CD8-positive, alpha-beta memory T cell (primary cell): ENCODE data around the gene ARID1A. TPM values are rescaled to one million over a fixed set of nuclear protein-coding genes. Genes with fewer than 3 reads are reported as not detected.

Experiments
- CTCF ChIA-PET: fragments of 350-600 bp; sonication (Branson Sonifier 250); formaldehyde crosslinking; loops from one replicate; lab custom pipeline; 2021; ENCODE audit warnings: antibody characterized with exemption; lab: Charles Lee
- POLR2A ChIA-PET: fragments of 350-600 bp; sonication (Branson Sonifier 250); formaldehyde crosslinking; loops from one replicate; lab custom pipeline; 2021; ENCODE audit warnings: antibody characterized with exemption; lab: Charles Lee
- DNase-seq, 5 donors: peaks; one replicate each; pipeline versions ENCODE4 v3.0.0 to v3.0.0-alpha.2; 2020 to 2022; ENCODE audit warnings: mixed read lengths in 1 of 5
- H3K27ac ChIP-seq: one replicate; pipeline ENCODE4 v1.7.0; 2013; ENCODE audit warnings: low read depth, mild to moderate bottlenecking, low read length, moderate library complexity
- H3K27me3 ChIP-seq: 2 replicates; pipeline ENCODE4 v1.7.0; 2013; ENCODE audit warnings: low read length, mild to moderate bottlenecking; ENCODE audit not compliant: insufficient read depth, poor library complexity, severe bottlenecking
- H3K36me3 ChIP-seq: 2 replicates; pipeline ENCODE4 v1.7.0; 2013; ENCODE audit warnings: mild to moderate bottlenecking, low read length, moderate library complexity; ENCODE audit not compliant: insufficient read depth
- H3K4me1 ChIP-seq: 2 replicates; pipeline ENCODE4 v1.7.0; 2013; ENCODE audit warnings: mild to moderate bottlenecking, low read length, moderate library complexity; ENCODE audit not compliant: insufficient read depth
- H3K4me3 ChIP-seq: 2 replicates; pipeline ENCODE4 v1.7.0; 2013; ENCODE audit warnings: mild to moderate bottlenecking, low read length
- H3K9me3 ChIP-seq: 2 replicates; pipeline ENCODE4 v1.7.0; 2013; ENCODE audit warnings: mild to moderate bottlenecking, low read length
- H3K27ac Mint-ChIP-seq, 8 donors: one replicate each; pipeline ENCODE4 v1.8.0; 2020 to 2021; ENCODE audit warnings: mixed read lengths in 8 of 8, mild to moderate bottlenecking in 6 of 8, inconsistent platforms in 3 of 8, moderate library complexity in 3 of 8
- H3K27me3 Mint-ChIP-seq, 2 donors: one replicate each; pipeline ENCODE4 v1.8.0; 2020 to 2021; ENCODE audit warnings: mixed read lengths in 2 of 2, mild to moderate bottlenecking in 1 of 2, moderate library complexity in 1 of 2
- H3K36me3 Mint-ChIP-seq, 3 donors: one replicate each; pipeline ENCODE4 v1.8.0; 2020 to 2021; ENCODE audit warnings: mixed read lengths in 3 of 3, inconsistent platforms in 1 of 3, mild to moderate bottlenecking in 1 of 3
- H3K4me1 Mint-ChIP-seq, 3 donors: one replicate each; pipeline ENCODE4 v1.8.0; 2020 to 2021; ENCODE audit warnings: mixed read lengths in 3 of 3, inconsistent platforms in 1 of 3, mild to moderate bottlenecking in 1 of 3
- H3K4me3 Mint-ChIP-seq, 7 donors: one replicate each; pipeline ENCODE4 v1.8.0; 2020 to 2021; ENCODE audit warnings: mixed read lengths in 7 of 7, mild to moderate bottlenecking in 6 of 7, moderate library complexity in 4 of 7, inconsistent platforms in 2 of 7
- H3K9me3 Mint-ChIP-seq, 5 donors: one replicate each; pipeline ENCODE4 v1.8.0; 2020 to 2022; ENCODE audit warnings: mixed read lengths in 5 of 5, mild to moderate bottlenecking in 3 of 5, moderate library complexity in 2 of 5, inconsistent platforms in 1 of 5
- polyA plus RNA-seq: library from polyadenylated mRNA; unstranded; fragments of 300-500 nt; fragmentation: Illumina TruSeq; gene quantifications from one replicate; pipeline ENCODE4 v1.2.3, GENCODE V29; 2021
- total RNA-seq, 2 experiments: library from RNA; stranded (reverse); gene quantifications; one replicate each; pipeline ENCODE4 v1.2.3, GENCODE V29; 2021

The ARID1A gene
- total and polyA plus RNA-seq, 3 experiments from 2014 or later: 31.6 to 90.9 (median 88.4) TPM

- Mint-ChIP-seq H3K27ac (peak overlapping the region in 5 of 8 donors; percentile 6 to 67 (median 43)), H3K9me3 (no peaks in the 10 kb centered on the region), H3K36me3 (peaks cover 4 to 91% (median 27%) of the 10 kb centered on the region in 3 donors), H3K27me3 (peaks cover 0 to 3% of the 10 kb centered on the region in 2 donors), H3K4me3 (no peak overlapping the region), H3K4me1 (peaks cover 8 to 32% (median 16%) of the 10 kb centered on the region in 3 donors)
- H3K27ac ChIP-seq: no peak overlapping the region
- H3K27me3 ChIP-seq: no peaks in the 10 kb centered on the region
- CTCF ChIA-PET: interaction anchor here (1.0 to 1.3 kb wide), 2 partner anchors 20 to 167 kb away, joined by 3 to 5 read pairs; no protein-coding TSS in a partner anchor
- no peak overlapping the region for H3K4me3 ChIP-seq
- H3K36me3 ChIP-seq: peaks cover 79% of the 10 kb centered on the region
- DNase-seq: no peak
- POLR2A ChIA-PET: no interaction called here
- H3K4me1 ChIP-seq: peaks cover 3% of the 10 kb centered on the region
- H3K9me3 ChIP-seq: no peaks in the 10 kb centered on the region
These were observed 72.9 kb downstream of the ARID1A start for GRCh38 chr1:26768755-26769154.

- peaks cover 4 to 98% (median 38%) of the 10 kb centered on the region in 3 donors for H3K36me3 Mint-ChIP-seq
- peaks cover 3 to 27% (median 12%) of the 10 kb centered on the region in 3 donors for H3K4me1 Mint-ChIP-seq
- no peak for DNase-seq
- H3K9me3 ChIP-seq: no peaks in the 10 kb centered on the region
- H3K27ac ChIP-seq: no peak overlapping the region
- no peaks in the 10 kb centered on the region for H3K4me1 ChIP-seq
- ChIA-PET CTCF (interaction anchor here (0.8 to 1.9 kb wide), 2 partner anchors 42 to 70 kb away, joined by 3 to 4 read pairs; no protein-coding TSS in a partner anchor), POLR2A (interaction anchor here (1.0 kb wide), 1 partner anchor 73 kb away, joined by 3 read pairs; no protein-coding TSS in a partner anchor)
- H3K4me3 Mint-ChIP-seq: no peak overlapping the region
- no peaks in the 10 kb centered on the region for H3K27me3 ChIP-seq
- peaks cover 0 to 3% of the 10 kb centered on the region in 2 donors for H3K27me3 Mint-ChIP-seq
- peak overlapping the region; percentile 54 to 91 (median 78) for H3K27ac Mint-ChIP-seq
- no peaks in the 10 kb centered on the region for H3K9me3 Mint-ChIP-seq
- H3K4me3 ChIP-seq: no peak overlapping the region
- peaks cover 87% of the 10 kb centered on the region for H3K36me3 ChIP-seq
These were observed 75.4 kb downstream of the ARID1A start for GRCh38 chr1:26771285-26771642.

- no peaks in the 10 kb centered on the region for H3K9me3 Mint-ChIP-seq
- DNase-seq: no peak
- Histone ChIP-seq H3K36me3 (peaks cover 86% of the 10 kb centered on the region), H3K4me1 (no peaks in the 10 kb centered on the region), H3K4me3 (no peak overlapping the region), H3K27me3 (no peaks in the 10 kb centered on the region), H3K27ac (peak overlapping the region; percentile 11), H3K9me3 (no peaks in the 10 kb centered on the region)
- H3K4me3 Mint-ChIP-seq: no peak overlapping the region
- peak overlapping the region; percentile 63 to 91 (median 78) for H3K27ac Mint-ChIP-seq
- peaks cover 3 to 24% (median 12%) of the 10 kb centered on the region in 3 donors for H3K4me1 Mint-ChIP-seq
- H3K27me3 Mint-ChIP-seq: peaks cover 0 to 3% of the 10 kb centered on the region in 2 donors
- POLR2A ChIA-PET: interaction anchor here (1.0 kb wide), 1 partner anchor 73 kb away, joined by 3 read pairs; no protein-coding TSS in a partner anchor
- CTCF ChIA-PET: interaction anchor here (0.7 to 1.9 kb wide), 3 partner anchors 13 to 71 kb away, joined by 3 to 4 read pairs (median 3); no protein-coding TSS in a partner anchor
- peaks cover 4 to 98% (median 40%) of the 10 kb centered on the region in 3 donors for H3K36me3 Mint-ChIP-seq
These were observed 76.0 kb downstream of the ARID1A start for GRCh38 chr1:26771643-26772321.

- ChIA-PET POLR2A (no interaction called here), CTCF (interaction anchor here (0.7 kb wide), 1 partner anchor 14 kb away, joined by 3 read pairs; no protein-coding TSS in a partner anchor)
- Mint-ChIP-seq H3K9me3 (no peaks in the 10 kb centered on the region), H3K27ac (peak overlapping the region in 3 of 8 donors; percentile 63 to 76 (median 75)), H3K36me3 (peaks cover 4 to 95% (median 40%) of the 10 kb centered on the region in 3 donors), H3K4me1 (peaks cover 3 to 17% (median 10%) of the 10 kb centered on the region in 3 donors), H3K4me3 (no peak overlapping the region), H3K27me3 (peaks cover 0 to 3% of the 10 kb centered on the region in 2 donors)
- H3K27me3 ChIP-seq: no peaks in the 10 kb centered on the region
- peaks cover 83% of the 10 kb centered on the region for H3K36me3 ChIP-seq
- DNase-seq: no peak
- H3K4me3 ChIP-seq: no peak overlapping the region
- no peak overlapping the region for H3K27ac ChIP-seq
- no peaks in the 10 kb centered on the region for H3K4me1 ChIP-seq
- H3K9me3 ChIP-seq: no peaks in the 10 kb centered on the region
These were observed 76.9 kb downstream of the ARID1A start for GRCh38 chr1:26772687-26773086.

GRCh38 chr1:26774462-26774861, 78.6 kb downstream of the ARID1A start:
- H3K36me3 ChIP-seq: peaks cover 78% of the 10 kb centered on the region
- POLR2A ChIA-PET: no interaction called here
- no peak overlapping the region for H3K4me3 ChIP-seq
- H3K9me3 ChIP-seq: no peaks in the 10 kb centered on the region
- H3K4me1 ChIP-seq: no peaks in the 10 kb centered on the region
- Mint-ChIP-seq H3K27ac (peak overlapping the region in 3 of 8 donors; percentile 23 to 86 (median 67)), H3K4me1 (peaks cover 11 to 23% (median 16%) of the 10 kb centered on the region in 3 donors), H3K36me3 (peaks cover 13 to 92% (median 43%) of the 10 kb centered on the region in 3 donors), H3K9me3 (no peaks in the 10 kb centered on the region), H3K27me3 (peaks cover 0 to 3% of the 10 kb centered on the region in 2 donors), H3K4me3 (no peak overlapping the region)
- no peak for DNase-seq
- H3K27ac ChIP-seq: no peak overlapping the region
- no peaks in the 10 kb centered on the region for H3K27me3 ChIP-seq
- CTCF ChIA-PET: no interaction called here

- H3K4me1 Mint-ChIP-seq: peaks cover 14 to 28% (median 16%) of the 10 kb centered on the region in 3 donors
- no peaks in the 10 kb centered on the region for H3K9me3 ChIP-seq
- H3K27me3 Mint-ChIP-seq: peaks cover 0 to 3% of the 10 kb centered on the region in 2 donors
- no peak overlapping the region for H3K27ac ChIP-seq
- CTCF ChIA-PET: no interaction called here
- POLR2A ChIA-PET: no interaction called here
- H3K27ac Mint-ChIP-seq: peak overlapping the region; percentile 17 to 86 (median 61)
- H3K4me1 ChIP-seq: no peaks in the 10 kb centered on the region
- H3K4me3 Mint-ChIP-seq: no peak overlapping the region
- DNase-seq: no peak
- H3K27me3 ChIP-seq: no peaks in the 10 kb centered on the region
- H3K4me3 ChIP-seq: no peak overlapping the region
- H3K9me3 Mint-ChIP-seq: no peaks in the 10 kb centered on the region
- H3K36me3 ChIP-seq: peaks cover 82% of the 10 kb centered on the region
- peaks cover 10 to 94% (median 42%) of the 10 kb centered on the region in 3 donors for H3K36me3 Mint-ChIP-seq
These were observed 79.9 kb downstream of the ARID1A start for GRCh38 chr1:26775666-26776065.

GRCh38 chr1:26779098-26779668, 83.4 kb downstream of the ARID1A start:
- Histone ChIP-seq H3K9me3 (no peaks in the 10 kb centered on the region), H3K27me3 (no peaks in the 10 kb centered on the region), H3K27ac (no peak overlapping the region), H3K4me3 (no peak overlapping the region), H3K4me1 (peaks cover 6% of the 10 kb centered on the region), H3K36me3 (peaks cover 63% of the 10 kb centered on the region)
- no peak for DNase-seq
- Mint-ChIP-seq H3K4me3 (no peak overlapping the region), H3K36me3 (peaks cover 14 to 85% (median 29%) of the 10 kb centered on the region in 3 donors), H3K4me1 (peaks cover 31 to 52% (median 42%) of the 10 kb centered on the region in 3 donors), H3K9me3 (no peaks in the 10 kb centered on the region), H3K27me3 (no peaks in the 10 kb centered on the region), H3K27ac (peak overlapping the region in 7 of 8 donors; percentile 0 to 84 (median 47))
- ChIA-PET POLR2A (no interaction called here), CTCF (interaction anchor here (0.9 to 1.9 kb wide), 5 partner anchors 10 to 87 kb away, joined by 3 to 6 read pairs (median 3); no protein-coding TSS in a partner anchor)
